Kidney (tissue), 14 donors: Measurements from ENCODE around the gene ABTB1. TPM values are rescaled to one million over a fixed set of nuclear protein-coding genes. Genes with fewer than 3 reads are reported as not detected.
A peak's percentile ranks its signal among the peaks of the same experiment; 100 is the strongest.

Experiments used
- DNase-seq, 5 donors: peaks; one replicate each; pipeline ENCODE4 v3.0.0-alpha.2; 2013 to 2020
- FAIRE-seq: peaks from 2 replicates; lab custom pipeline; 2012; peaks lifted over from hg19 to GRCh38; lab: Jason Lieb, UNC
- H3K27ac ChIP-seq, 2 donors: one replicate each; pipeline ENCODE4 v1.7.0; 2013; ENCODE audit warnings: low read depth in 2 of 2, low read length in 2 of 2, inconsistent platforms in 1 of 2
- H3K27me3 ChIP-seq: one replicate; pipeline ENCODE4 v1.7.1; 2013; ENCODE audit warnings: low read length, inconsistent platforms; ENCODE audit not compliant: control insufficient read depth, insufficient read depth
- H3K36me3 ChIP-seq, 3 donors: one replicate each; pipeline versions ENCODE4 v1.7.0 to v1.7.1; 2013; ENCODE audit warnings: low read length in 3 of 3, control low read depth in 1 of 3, inconsistent platforms in 1 of 3; ENCODE audit not compliant: insufficient read depth in 3 of 3, control insufficient read depth in 2 of 3
- H3K4me1 ChIP-seq, 3 donors: one replicate each; pipeline versions ENCODE4 v1.7.0 to v1.7.1; 2013; ENCODE audit warnings: low read length in 3 of 3, inconsistent platforms in 1 of 3, low read depth in 1 of 3; ENCODE audit not compliant: control insufficient read depth in 2 of 3, insufficient read depth in 2 of 3
- H3K4me3 ChIP-seq, 3 donors: one replicate each; pipeline versions ENCODE4 v1.7.0 to v1.8.1; 2013; ENCODE audit warnings: low read length in 3 of 3, control low read depth in 1 of 3, inconsistent platforms in 1 of 3
- H3K9ac ChIP-seq, 3 donors: one replicate each; pipeline versions ENCODE4 v1.7.0 to v1.7.1; 2013; ENCODE audit warnings: low read length in 3 of 3, control low read depth in 1 of 3, inconsistent platforms in 1 of 3
- H3K9me3 ChIP-seq, 3 donors: one replicate each; pipeline versions ENCODE4 v1.7.0 to v1.7.1; 2013; ENCODE audit warnings: low read length in 3 of 3, control low read depth in 1 of 3, inconsistent platforms in 1 of 3; ENCODE audit not compliant: control insufficient read depth in 2 of 3, insufficient read depth in 1 of 3
- intact Hi-C: fragments of 100-400 bp; cut with DNase I; formaldehyde crosslinking; loops from one replicate; pipeline ENCODE4 v1.11.1; 2022
- polyA plus RNA-seq: library from polyadenylated mRNA; stranded (reverse); fragments of 350-450 nt; fragmentation: Illumina TruSeq; extraction: RNeasy Lipid Tissue Mini Kit (QIAGEN cat#74804); gene quantifications from one replicate; pipeline ENCODE4 v1.2.3, GENCODE V29; 2014; ENCODE audit warnings: low read depth, low replicate concordance; ENCODE audit not compliant: insufficient read depth
- total RNA-seq: library from RNA; stranded (reverse); fragmentation: NEBNext Ultra II Directional; extraction: Animal tissue kit (Norgen Biotek cat#: 25700); gene quantifications from one replicate; pipeline ENCODE4 v1.2.1, GENCODE V29; 2021
- TF ChIP-seq, protein P1 (sequence below): IDR thresholded peaks from 3 replicates; pipeline ENCODE4 v1.5.1; 2012; ENCODE audit warnings: mild to moderate bottlenecking, moderate library complexity, borderline replicate concordance; ENCODE audit not compliant: insufficient read depth; ENCODE audit errors: extremely low read depth
- donor health status: control.
- donor health status: control.
- donor health status: control.
- donor health status: control.
- donor health status: control.
- donor health status: DM: yes; HTN: yes; CAD: no.
- donor health status: Normal renal cell carcinoma (clear cell type).

The ABTB1 gene
- total and polyA plus RNA-seq, 2 donors from 2014 or later: 29.2 to 43.2 TPM

DNA sequence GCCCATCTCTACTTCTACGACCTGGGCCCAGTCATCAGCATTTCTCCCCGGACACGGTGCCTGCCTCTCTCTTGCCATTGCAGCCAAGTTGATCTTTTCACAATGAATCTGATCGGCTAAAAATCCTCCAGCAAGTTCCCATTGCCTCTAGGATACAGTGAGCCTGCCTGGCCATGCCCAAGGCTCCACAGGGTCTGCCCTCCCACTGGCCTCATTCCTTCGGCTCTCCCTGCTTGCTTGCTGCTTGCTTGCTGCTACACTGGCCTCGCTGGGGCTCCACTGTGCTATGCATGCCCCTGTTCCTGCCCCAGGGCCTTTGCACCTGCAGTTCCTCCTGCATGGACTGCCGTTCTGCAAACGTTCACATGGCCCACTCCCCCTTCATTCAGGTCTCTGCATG lies 2.0 kb downstream of the ABTB1 start:
- no peak overlapping the region for H3K4me3 ChIP-seq
- no peak for FAIRE-seq
- TF ChIP-seq, protein P1, sequence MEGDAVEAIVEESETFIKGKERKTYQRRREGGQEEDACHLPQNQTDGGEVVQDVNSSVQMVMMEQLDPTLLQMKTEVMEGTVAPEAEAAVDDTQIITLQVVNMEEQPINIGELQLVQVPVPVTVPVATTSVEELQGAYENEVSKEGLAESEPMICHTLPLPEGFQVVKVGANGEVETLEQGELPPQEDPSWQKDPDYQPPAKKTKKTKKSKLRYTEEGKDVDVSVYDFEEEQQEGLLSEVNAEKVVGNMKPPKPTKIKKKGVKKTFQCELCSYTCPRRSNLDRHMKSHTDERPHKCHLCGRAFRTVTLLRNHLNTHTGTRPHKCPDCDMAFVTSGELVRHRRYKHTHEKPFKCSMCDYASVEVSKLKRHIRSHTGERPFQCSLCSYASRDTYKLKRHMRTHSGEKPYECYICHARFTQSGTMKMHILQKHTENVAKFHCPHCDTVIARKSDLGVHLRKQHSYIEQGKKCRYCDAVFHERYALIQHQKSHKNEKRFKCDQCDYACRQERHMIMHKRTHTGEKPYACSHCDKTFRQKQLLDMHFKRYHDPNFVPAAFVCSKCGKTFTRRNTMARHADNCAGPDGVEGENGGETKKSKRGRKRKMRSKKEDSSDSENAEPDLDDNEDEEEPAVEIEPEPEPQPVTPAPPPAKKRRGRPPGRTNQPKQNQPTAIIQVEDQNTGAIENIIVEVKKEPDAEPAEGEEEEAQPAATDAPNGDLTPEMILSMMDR: no peak
- no peaks in the 10 kb centered on the region for H3K9me3 ChIP-seq
- no peaks in the 10 kb centered on the region for H3K36me3 ChIP-seq
- H3K27ac ChIP-seq: no peak overlapping the region
- intact Hi-C loops: no loop called here
- H3K27me3 ChIP-seq: no peaks in the 10 kb centered on the region
- no peak overlapping the region for H3K9ac ChIP-seq
- H3K4me1 ChIP-seq: peaks cover 0 to 13% (median 5%) of the 10 kb centered on the region in 3 donors
- peak in 2 of 5 donors; percentile 33 to 58 for DNase-seq

DNA sequence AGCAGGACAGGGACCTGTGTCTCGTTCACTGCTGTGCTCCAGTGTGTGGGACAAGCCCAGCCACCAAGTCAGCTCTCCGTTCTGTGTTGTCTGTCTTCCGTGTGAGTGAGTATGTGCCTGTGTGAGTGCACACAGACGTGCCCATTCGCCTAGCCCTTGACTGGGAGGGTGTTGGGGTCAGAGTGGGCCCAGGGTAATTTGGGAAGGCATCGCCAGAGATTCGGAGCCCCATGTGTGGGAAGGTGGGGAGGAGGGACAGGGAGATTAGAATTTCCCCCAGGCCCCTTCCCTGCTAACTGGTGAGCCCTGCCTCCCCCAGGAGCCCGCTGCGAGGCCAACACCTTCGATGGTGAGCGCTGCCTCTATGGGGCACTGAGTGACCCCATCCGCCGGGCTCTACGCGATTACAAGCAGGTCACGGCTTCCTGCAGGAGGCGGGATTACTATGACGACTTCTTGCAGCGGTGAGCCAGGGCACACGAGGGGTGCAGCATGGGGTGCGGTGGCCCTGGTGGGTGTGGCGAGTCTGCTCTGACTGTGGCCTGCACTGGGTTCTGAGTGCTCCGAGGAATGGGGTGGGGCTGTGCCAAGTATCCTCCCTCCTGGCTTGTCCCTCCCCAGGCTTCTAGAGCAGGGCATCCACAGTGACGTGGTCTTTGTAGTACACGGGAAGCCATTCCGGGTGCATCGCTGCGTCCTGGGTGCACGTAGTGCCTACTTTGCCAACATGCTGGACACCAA lies 3.1 kb downstream of the ABTB1 start:
- no peak overlapping the region for H3K27ac ChIP-seq
- H3K36me3 ChIP-seq: no peaks in the 10 kb centered on the region
- H3K27me3 ChIP-seq: no peaks in the 10 kb centered on the region
- H3K9ac ChIP-seq: no peak overlapping the region
- FAIRE-seq (no peak), DNase-seq (peak in 2 of 5 donors; percentile 36 to 71)
- intact Hi-C loops: no loop called here
- no peak overlapping the region for H3K4me3 ChIP-seq
- H3K9me3 ChIP-seq: no peaks in the 10 kb centered on the region
- TF ChIP-seq, protein P1: no peak
- peaks cover 0 to 13% (median 5%) of the 10 kb centered on the region in 3 donors for H3K4me1 ChIP-seq

DNA sequence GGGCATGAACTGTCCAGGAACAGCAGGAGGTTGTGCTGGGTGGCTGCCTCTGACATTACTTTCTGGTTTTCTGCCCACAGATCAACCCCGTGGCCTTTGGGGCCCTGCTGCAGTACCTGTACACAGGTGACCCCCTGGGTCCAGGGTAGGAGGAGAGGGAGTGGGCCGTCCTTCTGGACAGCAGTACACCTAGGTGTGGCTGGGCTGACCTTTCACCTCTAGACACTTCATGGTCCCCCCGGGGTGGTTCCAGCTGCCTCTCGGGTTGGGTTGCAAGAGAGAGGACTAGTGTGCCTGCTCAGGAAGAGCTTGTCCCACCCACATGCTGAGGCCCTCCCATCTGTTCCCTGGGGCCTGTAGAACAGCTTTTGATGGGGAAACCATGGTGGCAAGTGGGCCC lies 3.7 kb downstream of the ABTB1 start:
- Histone ChIP-seq H3K4me1 (peaks cover 0 to 13% (median 5%) of the 10 kb centered on the region in 3 donors), H3K4me3 (no peak overlapping the region), H3K9me3 (no peaks in the 10 kb centered on the region), H3K9ac (no peak overlapping the region), H3K27me3 (no peaks in the 10 kb centered on the region), H3K27ac (no peak overlapping the region), H3K36me3 (no peaks in the 10 kb centered on the region)
- intact Hi-C loops: no loop called here
- FAIRE-seq (no peak), DNase-seq (peak in 2 of 5 donors; percentile 38 to 49)
- TF ChIP-seq, protein P1: no peak
